Measurements from ENCODE around the gene PRCP.
A peak's percentile ranks its signal among the peaks of the same experiment; 100 is the strongest.

PRCP gene

GRCh38 chr11:82930734-82931133 lies 30.5 kb upstream of the PRCP start:
- Histone ChIP-seq H3K9ac (ENCODE audit: low read length) (peak overlapping the region; percentile 59), H3K4me3 (ENCODE audit: insufficient read depth, low read length, poor library complexity, severe bottlenecking) (peak overlapping the region; percentile 32), H3K27me3 (ENCODE audit: low read length) (no peaks in the 10 kb centered on the region), H2AFZ (ENCODE audit: low read depth, low read length, severe bottlenecking) (peak overlapping the region; percentile 4), H3F3A (ENCODE audit: insufficient read depth) (peaks cover 40% of the 10 kb centered on the region), H3K27ac (ENCODE audit: low read depth, low read length) (peak overlapping the region; percentile 98), H3K9me2 (replicated peaks; ENCODE audit: insufficient read depth, low read length) (no peaks in the 10 kb centered on the region), H3K4me2 (ENCODE audit: low read depth, low read length, poor library complexity, severe bottlenecking) (peak overlapping the region; percentile 94), H3K36me3 (ENCODE audit: low read length) (peaks cover 36% of the 10 kb centered on the region; the same call in 1 of the 2 replicates), H3K9me3 (ENCODE audit: insufficient read depth, low read length) (no peaks in the 10 kb centered on the region), H4K20me1 (ENCODE audit: low read depth, low read length) (no peaks in the 10 kb centered on the region), H3K79me2 (ENCODE audit: insufficient read depth, low read length) (peaks cover 3% of the 10 kb centered on the region; the same call in 1 of the 2 replicates)
- no peak for TF ChIP-seq CTCF (IDR thresholded peaks at IDR 0.05; ENCODE audit: insufficient read depth, low read length, poor library complexity, severe bottlenecking)
- TF ChIP-seq EZH2phosphoT487 (conservative IDR thresholded peaks at IDR 0.05; ENCODE audit: low read length) = no peak

GRCh38 chr11:82930229-82930628 lies 30.0 kb upstream of the PRCP start:
- H3K9me2 ChIP-seq (replicated peaks; ENCODE audit: insufficient read depth, low read length) = no peaks in the 10 kb centered on the region
- no peaks in the 10 kb centered on the region for H4K20me1 ChIP-seq (ENCODE audit: low read depth, low read length)
- peak overlapping the region; percentile 59 for H3K9ac ChIP-seq (ENCODE audit: low read length)
- no peaks in the 10 kb centered on the region for H3K27me3 ChIP-seq (ENCODE audit: low read length)
- H3F3A ChIP-seq (ENCODE audit: insufficient read depth) = peaks cover 40% of the 10 kb centered on the region
- peaks cover 36% of the 10 kb centered on the region; the same call in 1 of the 2 replicates for H3K36me3 ChIP-seq (ENCODE audit: low read length)
- peak overlapping the region; percentile 43 for H3K4me3 ChIP-seq (ENCODE audit: insufficient read depth, low read length, poor library complexity, severe bottlenecking)
- H3K9me3 ChIP-seq (ENCODE audit: insufficient read depth, low read length) = no peaks in the 10 kb centered on the region
- peaks cover 3% of the 10 kb centered on the region; the same call in 1 of the 2 replicates for H3K79me2 ChIP-seq (ENCODE audit: insufficient read depth, low read length)
- TF ChIP-seq CTCF (IDR thresholded peaks at IDR 0.05; ENCODE audit: insufficient read depth, low read length, poor library complexity, severe bottlenecking) = no peak
- no peak for TF ChIP-seq EZH2phosphoT487 (conservative IDR thresholded peaks at IDR 0.05; ENCODE audit: low read length)
- no peak overlapping the region for H2AFZ ChIP-seq (ENCODE audit: low read depth, low read length, severe bottlenecking)
- peak overlapping the region; percentile 98 for H3K27ac ChIP-seq (ENCODE audit: low read depth, low read length)
- peak overlapping the region; percentile 94 for H3K4me2 ChIP-seq (ENCODE audit: low read depth, low read length, poor library complexity, severe bottlenecking)

GRCh38 chr11:82929121-82929520 lies 28.9 kb upstream of the PRCP start:
- Histone ChIP-seq H3K9me3 (ENCODE audit: insufficient read depth, low read length) (no peaks in the 10 kb centered on the region), H2AFZ (ENCODE audit: low read depth, low read length, severe bottlenecking) (no peak overlapping the region), H3K9me2 (replicated peaks; ENCODE audit: insufficient read depth, low read length) (no peaks in the 10 kb centered on the region), H3K9ac (ENCODE audit: low read length) (peak overlapping the region; percentile 59), H3K36me3 (ENCODE audit: low read length) (peaks cover 37% of the 10 kb centered on the region; the same call in 1 of the 2 replicates), H3K27me3 (ENCODE audit: low read length) (no peaks in the 10 kb centered on the region), H3K4me2 (ENCODE audit: low read depth, low read length, poor library complexity, severe bottlenecking) (peak overlapping the region; percentile 94), H4K20me1 (ENCODE audit: low read depth, low read length) (no peaks in the 10 kb centered on the region), H3K4me3 (ENCODE audit: insufficient read depth, low read length, poor library complexity, severe bottlenecking) (peak overlapping the region; percentile 33), H3K27ac (ENCODE audit: low read depth, low read length) (peak overlapping the region; percentile 98), H3F3A (ENCODE audit: insufficient read depth) (peaks cover 40% of the 10 kb centered on the region), H3K79me2 (ENCODE audit: insufficient read depth, low read length) (peaks cover 3% of the 10 kb centered on the region; the same call in 1 of the 2 replicates)
- no peak for TF ChIP-seq CTCF (IDR thresholded peaks at IDR 0.05; ENCODE audit: insufficient read depth, low read length, poor library complexity, severe bottlenecking)
- no peak for TF ChIP-seq EZH2phosphoT487 (conservative IDR thresholded peaks at IDR 0.05; ENCODE audit: low read length)
